ENCODE measurements around the gene MDN1.

DNA sequence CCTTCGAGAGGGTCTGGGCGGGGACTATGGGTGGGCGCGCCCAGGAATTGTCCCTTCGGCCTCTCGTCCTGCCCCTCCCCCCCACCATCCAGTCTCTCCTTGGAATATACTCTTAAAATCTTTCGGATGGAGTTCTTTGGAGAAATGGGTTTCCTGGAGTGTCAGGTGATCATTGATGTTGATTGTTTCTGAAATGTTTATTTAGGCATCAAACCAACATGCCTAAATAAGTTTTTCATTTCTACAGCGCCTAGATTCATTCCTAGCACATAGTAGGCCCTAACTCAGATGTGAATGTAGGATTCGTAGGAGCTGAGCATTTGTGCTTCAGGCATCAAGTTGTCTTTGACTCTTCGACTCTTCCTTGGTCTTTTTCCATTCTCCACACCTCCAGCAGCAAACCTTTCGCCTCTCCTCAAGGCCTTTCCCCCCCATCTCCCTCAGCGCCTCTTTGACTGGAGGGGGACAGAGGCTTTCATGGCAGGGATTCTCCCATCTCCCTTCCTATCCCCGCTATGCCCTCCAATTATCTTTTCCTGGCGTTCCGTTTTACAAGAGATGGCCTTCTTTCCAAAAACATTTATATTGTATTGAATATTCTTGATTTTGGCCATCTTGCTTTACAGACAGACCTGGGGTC, 10.7 kb upstream of the MDN1 start:
- TF ChIP-seq RCOR1 (IDR thresholded peaks at IDR 0.05; ENCODE audit: low read depth, low read length) (no peak), FOSL2 (IDR thresholded peaks at IDR 0.05) (no peak), FOSL2 (CRISPR knock-in tag; IDR thresholded peaks at IDR 0.05) (no peak), REST (IDR thresholded peaks at IDR 0.05) (no peak), RFX5 (IDR thresholded peaks at IDR 0.05) (no peak), SMC3 (IDR thresholded peaks at IDR 0.05) (no peak), EP300 (IDR thresholded peaks at IDR 0.05) (no peak), POLR2A (IDR thresholded peaks at IDR 0.05; ENCODE audit: low read length) (no peak), CHD2 (IDR thresholded peaks at IDR 0.05; ENCODE audit: low read length, partially characterized antibody) (no peak), SREBF2 (IDR thresholded peaks at IDR 0.05) (no peak)
- TF ChIP-seq, protein P1, sequence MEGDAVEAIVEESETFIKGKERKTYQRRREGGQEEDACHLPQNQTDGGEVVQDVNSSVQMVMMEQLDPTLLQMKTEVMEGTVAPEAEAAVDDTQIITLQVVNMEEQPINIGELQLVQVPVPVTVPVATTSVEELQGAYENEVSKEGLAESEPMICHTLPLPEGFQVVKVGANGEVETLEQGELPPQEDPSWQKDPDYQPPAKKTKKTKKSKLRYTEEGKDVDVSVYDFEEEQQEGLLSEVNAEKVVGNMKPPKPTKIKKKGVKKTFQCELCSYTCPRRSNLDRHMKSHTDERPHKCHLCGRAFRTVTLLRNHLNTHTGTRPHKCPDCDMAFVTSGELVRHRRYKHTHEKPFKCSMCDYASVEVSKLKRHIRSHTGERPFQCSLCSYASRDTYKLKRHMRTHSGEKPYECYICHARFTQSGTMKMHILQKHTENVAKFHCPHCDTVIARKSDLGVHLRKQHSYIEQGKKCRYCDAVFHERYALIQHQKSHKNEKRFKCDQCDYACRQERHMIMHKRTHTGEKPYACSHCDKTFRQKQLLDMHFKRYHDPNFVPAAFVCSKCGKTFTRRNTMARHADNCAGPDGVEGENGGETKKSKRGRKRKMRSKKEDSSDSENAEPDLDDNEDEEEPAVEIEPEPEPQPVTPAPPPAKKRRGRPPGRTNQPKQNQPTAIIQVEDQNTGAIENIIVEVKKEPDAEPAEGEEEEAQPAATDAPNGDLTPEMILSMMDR (IDR thresholded peaks at IDR 0.05): no peak

Data from A549 (cell line).